Activated CD4-positive, alpha-beta memory T cell treated with anti-CD3 and anti-CD28 coated beads for 36 hours (primary cell): ENCODE measurements around the gene CADM2. TPM values are rescaled to one million over a fixed set of nuclear protein-coding genes. Genes with fewer than 3 reads are reported as not detected.

Experiments used
- CTCF ChIA-PET: fragments of 350-600 bp; sonication (Branson Sonifier 250); formaldehyde crosslinking; loops from one replicate; lab custom pipeline; 2021; ENCODE audit warnings: antibody characterized with exemption, inconsistent platforms; lab: Charles Lee
- POLR2A ChIA-PET: fragments of 350-600 bp; sonication (Branson Sonifier 250); formaldehyde crosslinking; loops from one replicate; lab custom pipeline; 2021; ENCODE audit warnings: antibody characterized with exemption; lab: Charles Lee
- DNase-seq: peaks from one replicate; pipeline ENCODE4 v3.0.0-alpha.2; 2020
- H3K27ac Mint-ChIP-seq: one replicate; pipeline ENCODE4 v1.8.0; 2021; ENCODE audit warnings: mixed read lengths
- H3K27me3 Mint-ChIP-seq: one replicate; pipeline ENCODE4 v1.8.0; 2021; ENCODE audit warnings: mixed read lengths
- H3K36me3 Mint-ChIP-seq: one replicate; pipeline ENCODE4 v1.8.0; 2021; ENCODE audit warnings: mixed read lengths
- H3K4me1 Mint-ChIP-seq: one replicate; pipeline ENCODE4 v1.8.0; 2021; ENCODE audit warnings: low read depth, mixed read lengths
- H3K4me3 Mint-ChIP-seq: one replicate; pipeline ENCODE4 v1.8.0; 2021; ENCODE audit warnings: mild to moderate bottlenecking, mixed read lengths
- H3K9me3 Mint-ChIP-seq: one replicate; pipeline ENCODE4 v1.8.0; 2021; ENCODE audit warnings: mixed read lengths
- intact Hi-C: fragments of 100-400 bp; cut with micrococcal nuclease; formaldehyde crosslinking; loops from one replicate; pipeline ENCODE4 v1.15.1; 2023
- total RNA-seq, 2 experiments: library from RNA; stranded (reverse); gene quantifications; one replicate each; pipeline ENCODE4 v1.2.3, GENCODE V29; 2021

Gene CADM2
- total RNA-seq, 2 experiments from 2014 or later: not detected

DNA sequence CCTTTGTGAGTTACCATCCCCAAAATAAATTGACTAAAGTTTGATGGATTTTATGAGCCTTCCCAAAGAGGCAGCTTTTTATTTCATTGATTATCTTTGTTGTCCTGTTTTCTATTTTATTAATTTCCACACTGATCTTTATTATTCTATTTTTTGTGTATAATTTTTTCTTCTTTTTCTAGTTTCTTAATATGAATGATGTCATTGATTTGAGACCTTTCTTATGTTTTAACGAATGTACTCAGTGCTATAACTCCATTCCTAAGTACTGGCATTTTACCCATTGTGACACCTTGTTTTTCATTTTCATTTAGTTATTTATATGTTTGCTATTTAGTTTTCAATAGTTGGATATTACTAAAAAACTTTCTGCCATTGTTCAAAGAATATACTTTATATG is 565.3 kb downstream of the CADM2 start:
- no peak for DNase-seq
- no peaks in the 10 kb centered on the region for H3K4me1 Mint-ChIP-seq
- H3K36me3 Mint-ChIP-seq: no peaks in the 10 kb centered on the region
- CTCF ChIA-PET: no interaction called here
- POLR2A ChIA-PET: no interaction called here
- peaks cover 4% of the 10 kb centered on the region for H3K9me3 Mint-ChIP-seq
- no peak overlapping the region for H3K27ac Mint-ChIP-seq
- H3K27me3 Mint-ChIP-seq: no peaks in the 10 kb centered on the region
- no peak overlapping the region for H3K4me3 Mint-ChIP-seq
- intact Hi-C loops: no loop called here

DNA sequence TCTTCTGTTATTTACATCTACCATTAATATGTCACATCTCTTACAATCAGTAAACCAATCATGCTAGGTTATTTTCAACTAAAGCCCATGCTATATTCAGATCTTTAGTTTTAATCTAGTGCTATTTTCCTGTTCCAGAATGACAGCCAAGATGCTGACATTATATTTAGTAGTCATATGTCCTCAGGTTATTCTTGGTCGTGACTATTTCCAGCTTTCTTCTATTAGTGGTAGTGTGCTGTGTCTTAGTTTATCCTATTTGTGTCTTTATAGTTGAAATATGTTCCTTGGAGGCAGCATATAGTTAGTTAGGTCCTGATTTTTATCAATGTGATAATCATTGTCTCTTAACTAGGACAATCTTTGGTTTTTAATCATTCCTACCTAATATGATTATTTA is 566.5 kb downstream of the CADM2 start:
- CTCF ChIA-PET: no interaction called here
- Mint-ChIP-seq H3K27ac (no peak overlapping the region), H3K27me3 (no peaks in the 10 kb centered on the region), H3K36me3 (no peaks in the 10 kb centered on the region), H3K4me1 (no peaks in the 10 kb centered on the region), H3K4me3 (no peak overlapping the region), H3K9me3 (peaks cover 8% of the 10 kb centered on the region)
- POLR2A ChIA-PET: no interaction called here
- intact Hi-C loops: no loop called here
- no peak for DNase-seq

DNA sequence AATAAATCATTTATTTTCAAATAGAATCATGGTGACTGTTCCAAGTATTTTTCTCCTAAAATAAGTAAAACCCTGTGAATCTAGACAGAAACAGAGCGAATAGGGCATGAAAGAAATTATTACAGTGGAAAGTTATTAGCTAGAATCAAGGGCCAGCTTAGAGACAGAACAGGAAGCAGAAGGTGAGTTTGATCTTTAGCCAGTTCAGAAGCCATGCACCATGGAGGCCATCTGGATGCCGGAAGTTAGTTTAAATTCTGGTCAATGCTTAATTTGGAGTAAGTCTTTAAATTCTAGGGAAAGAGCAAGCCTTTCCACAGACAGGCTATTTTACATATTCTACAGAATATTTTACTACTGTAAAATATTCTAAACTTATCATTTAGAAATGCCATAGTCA is 574.8 kb downstream of the CADM2 start:
- H3K36me3 Mint-ChIP-seq: no peaks in the 10 kb centered on the region
- H3K9me3 Mint-ChIP-seq: peaks cover 12% of the 10 kb centered on the region
- no peak overlapping the region for H3K27ac Mint-ChIP-seq
- H3K27me3 Mint-ChIP-seq: no peaks in the 10 kb centered on the region
- intact Hi-C loops: no loop called here
- no peaks in the 10 kb centered on the region for H3K4me1 Mint-ChIP-seq
- DNase-seq: no peak
- POLR2A ChIA-PET: no interaction called here
- CTCF ChIA-PET: no interaction called here
- H3K4me3 Mint-ChIP-seq: no peak overlapping the region

DNA sequence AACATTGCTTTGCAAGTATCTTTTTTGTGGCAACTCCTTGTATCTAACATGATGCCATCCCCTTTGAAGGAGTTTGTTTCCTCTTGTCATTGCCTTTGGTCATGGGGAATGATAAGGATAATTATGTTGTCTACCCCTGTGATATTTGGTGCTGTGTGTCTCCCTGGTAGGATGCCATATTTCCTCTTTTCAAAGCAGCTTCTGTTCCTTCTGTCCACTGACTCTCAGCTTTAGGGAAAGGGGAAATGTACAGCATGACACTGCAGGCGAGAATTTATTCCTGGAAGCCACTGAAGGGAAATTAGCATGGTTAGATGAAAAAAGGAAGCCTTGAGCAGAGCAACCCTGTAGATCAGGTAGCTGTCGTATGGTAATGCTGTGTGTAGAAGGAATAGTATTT is 576.7 kb downstream of the CADM2 start:
- Mint-ChIP-seq H3K9me3 (peaks cover 8% of the 10 kb centered on the region), H3K4me1 (no peaks in the 10 kb centered on the region), H3K27me3 (no peaks in the 10 kb centered on the region), H3K4me3 (no peak overlapping the region), H3K36me3 (no peaks in the 10 kb centered on the region), H3K27ac (no peak overlapping the region)
- CTCF ChIA-PET: no interaction called here
- intact Hi-C loops: no loop called here
- DNase-seq: no peak
- POLR2A ChIA-PET: no interaction called here

DNA sequence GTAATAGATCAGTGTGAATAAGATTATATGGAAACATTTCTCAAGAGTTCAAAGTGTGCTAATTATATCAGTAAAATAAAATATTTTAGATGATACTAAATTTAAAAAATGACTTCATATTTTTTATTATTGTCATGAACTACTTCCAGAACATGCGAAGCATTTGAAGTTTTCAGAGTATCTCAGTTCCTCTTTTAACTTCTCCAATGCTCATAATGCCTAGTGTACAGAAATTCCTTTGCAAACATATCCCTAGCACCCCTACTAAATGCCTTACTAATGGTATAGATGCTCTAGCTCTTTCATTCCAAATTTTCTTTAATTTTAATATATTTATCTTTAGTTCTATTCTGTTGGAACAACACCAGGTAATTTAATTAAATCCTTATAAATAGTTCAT is 580.4 kb downstream of the CADM2 start:
- Mint-ChIP-seq H3K9me3 (no peaks in the 10 kb centered on the region), H3K4me1 (no peaks in the 10 kb centered on the region), H3K4me3 (no peak overlapping the region), H3K27ac (no peak overlapping the region), H3K36me3 (no peaks in the 10 kb centered on the region), H3K27me3 (no peaks in the 10 kb centered on the region)
- DNase-seq: no peak
- CTCF ChIA-PET: no interaction called here
- intact Hi-C loops: no loop called here
- POLR2A ChIA-PET: no interaction called here

DNA sequence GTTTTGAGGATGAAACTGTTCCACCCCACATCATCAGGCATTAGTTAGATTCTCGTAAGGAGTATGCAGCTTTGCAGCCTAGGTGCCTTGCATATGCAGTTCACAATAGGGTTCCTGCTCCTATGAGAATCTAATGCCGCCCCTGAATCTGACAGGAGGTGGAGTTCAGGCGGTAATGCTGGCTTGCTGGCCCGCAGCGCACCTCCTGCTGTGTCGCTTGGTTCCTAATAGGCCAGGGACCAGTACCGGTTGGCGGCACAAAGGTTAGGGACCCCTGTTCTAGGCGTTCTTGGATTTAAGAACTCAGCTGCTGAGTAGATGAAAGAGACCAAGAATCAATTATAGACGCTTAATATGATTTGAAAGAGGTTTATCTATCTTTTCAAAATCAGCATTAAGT is 595.4 kb downstream of the CADM2 start:
- Mint-ChIP-seq H3K4me1 (no peaks in the 10 kb centered on the region), H3K27ac (no peak overlapping the region), H3K27me3 (no peaks in the 10 kb centered on the region), H3K36me3 (no peaks in the 10 kb centered on the region), H3K9me3 (no peaks in the 10 kb centered on the region), H3K4me3 (no peak overlapping the region)
- ChIA-PET POLR2A (no interaction called here), CTCF (no interaction called here)
- intact Hi-C loops: no loop called here
- DNase-seq: no peak

DNA sequence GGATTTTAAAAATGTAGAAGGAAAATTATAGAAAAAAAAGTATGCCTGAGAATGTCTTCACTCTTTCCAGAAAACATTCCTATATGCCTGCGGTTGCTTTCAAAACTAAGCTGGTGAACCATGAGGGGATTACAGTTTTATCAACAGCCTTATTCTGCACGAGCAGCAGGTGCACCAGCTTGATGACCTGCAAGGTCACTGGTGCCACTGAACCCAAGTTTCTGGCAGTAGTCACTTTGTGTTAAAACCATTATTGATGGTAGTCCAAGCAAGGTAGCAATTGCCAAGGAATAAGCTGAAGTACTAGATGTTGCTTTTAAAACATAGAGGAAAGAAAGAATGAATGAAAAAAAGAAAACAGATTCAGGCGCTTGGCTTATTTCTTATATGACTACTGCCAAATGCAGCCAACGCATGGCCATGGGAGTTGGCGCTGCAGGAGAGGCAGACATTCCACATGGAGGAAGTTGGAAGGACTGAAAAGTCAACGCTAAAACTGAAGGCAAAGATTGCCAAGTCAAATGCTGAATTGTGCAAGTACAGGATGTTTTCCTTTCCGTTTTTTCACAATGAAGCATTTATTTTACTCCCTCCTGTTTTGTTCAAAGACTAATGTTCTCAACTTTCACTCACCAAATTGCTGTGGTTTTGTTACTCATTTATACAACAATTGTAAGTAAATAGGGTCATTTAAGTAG is 601.4 kb downstream of the CADM2 start:
- Mint-ChIP-seq H3K4me1 (no peaks in the 10 kb centered on the region), H3K36me3 (no peaks in the 10 kb centered on the region), H3K27me3 (no peaks in the 10 kb centered on the region), H3K27ac (no peak overlapping the region), H3K9me3 (no peaks in the 10 kb centered on the region), H3K4me3 (no peak overlapping the region)
- CTCF ChIA-PET: interaction anchor here (1.9 kb wide), 1 partner anchor 15 kb away, joined by 7 read pairs; no protein-coding TSS in a partner anchor
- intact Hi-C loops: no loop called here
- no peak for DNase-seq
- POLR2A ChIA-PET: no interaction called here

DNA sequence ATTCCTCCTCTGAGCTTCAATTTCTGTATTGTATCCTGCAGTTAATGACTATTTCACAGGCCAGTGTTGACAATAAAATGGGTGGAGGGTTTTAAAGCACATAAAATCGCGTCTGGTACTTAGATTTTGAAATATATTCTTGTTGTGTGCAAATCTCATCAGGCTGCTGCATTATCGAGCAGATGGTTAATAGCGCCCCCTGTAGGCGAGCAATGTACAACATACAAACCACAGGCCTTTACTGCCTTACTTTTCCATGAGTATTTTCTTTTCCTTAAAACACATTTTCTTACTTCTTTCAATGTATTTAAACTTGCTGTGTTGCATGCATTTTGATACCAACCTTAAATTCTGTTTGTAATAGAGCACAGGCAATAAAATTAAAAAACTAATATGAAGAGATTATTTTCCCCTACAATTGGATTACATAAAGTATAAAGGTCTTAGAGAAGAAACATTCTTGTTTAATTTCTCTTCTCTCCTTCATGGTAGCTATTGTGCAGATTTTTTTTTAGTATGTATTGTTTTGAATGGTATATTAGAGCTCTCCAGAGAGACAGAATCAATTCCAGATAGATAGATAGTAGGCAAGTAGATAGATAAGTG is 608.4 kb downstream of the CADM2 start:
- Mint-ChIP-seq H3K4me1 (no peaks in the 10 kb centered on the region), H3K36me3 (no peaks in the 10 kb centered on the region), H3K27ac (no peak overlapping the region), H3K4me3 (no peak overlapping the region), H3K9me3 (no peaks in the 10 kb centered on the region), H3K27me3 (no peaks in the 10 kb centered on the region)
- DNase-seq: peak; percentile 31
- POLR2A ChIA-PET: no interaction called here
- CTCF ChIA-PET: interaction anchor here (0.6 to 0.8 kb wide), 2 partner anchors 12 to 1087 kb away, joined by 3 read pairs; no protein-coding TSS in a partner anchor
- intact Hi-C loops: no loop called here

DNA sequence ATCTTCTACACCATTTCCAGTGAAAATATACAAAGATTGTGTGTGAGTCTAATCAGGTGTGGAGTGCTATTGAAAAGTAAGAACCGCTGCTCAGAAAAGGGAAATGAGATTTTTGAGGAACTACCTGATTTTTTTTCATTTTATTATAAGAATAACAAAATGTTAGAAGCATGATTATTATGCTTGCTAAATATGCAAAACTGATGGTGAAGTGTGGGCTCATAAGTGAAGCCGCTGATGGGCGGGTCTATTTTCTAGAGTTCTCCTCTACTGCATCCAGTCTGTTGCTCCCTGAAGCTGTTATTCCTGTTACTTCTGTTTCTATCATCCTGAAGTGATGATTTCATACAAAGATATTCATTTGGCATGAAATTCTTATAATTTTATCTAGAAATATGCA is 612.0 kb downstream of the CADM2 start:
- no peaks in the 10 kb centered on the region for H3K4me1 Mint-ChIP-seq
- H3K27ac Mint-ChIP-seq: no peak overlapping the region
- H3K9me3 Mint-ChIP-seq: no peaks in the 10 kb centered on the region
- no peaks in the 10 kb centered on the region for H3K36me3 Mint-ChIP-seq
- H3K4me3 Mint-ChIP-seq: no peak overlapping the region
- intact Hi-C loops: no loop called here
- H3K27me3 Mint-ChIP-seq: no peaks in the 10 kb centered on the region
- POLR2A ChIA-PET: no interaction called here
- no peak for DNase-seq
- CTCF ChIA-PET: no interaction called here

DNA sequence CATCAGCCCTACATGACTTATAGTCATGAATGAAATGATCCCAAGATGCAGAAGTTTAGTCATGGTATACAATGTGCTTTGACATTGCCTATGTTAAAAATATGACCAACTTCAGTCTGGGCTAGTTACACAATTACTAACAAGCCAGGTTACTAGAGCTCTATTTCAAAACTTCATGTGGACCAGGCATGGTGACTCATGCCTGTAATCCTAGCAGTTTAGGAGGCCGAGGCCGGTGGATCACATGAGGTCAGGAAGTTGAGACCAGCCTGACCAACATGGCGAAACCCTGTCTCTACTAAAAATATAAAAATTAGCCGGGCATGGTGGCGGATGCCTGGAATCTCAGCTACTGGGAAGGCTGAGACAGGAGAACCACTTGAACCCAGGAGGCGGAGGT is 613.0 kb downstream of the CADM2 start:
- Mint-ChIP-seq H3K9me3 (no peaks in the 10 kb centered on the region), H3K27ac (no peak overlapping the region), H3K4me3 (no peak overlapping the region), H3K36me3 (no peaks in the 10 kb centered on the region), H3K27me3 (no peaks in the 10 kb centered on the region), H3K4me1 (no peaks in the 10 kb centered on the region)
- intact Hi-C loops: no loop called here
- no peak for DNase-seq
- CTCF ChIA-PET: no interaction called here
- POLR2A ChIA-PET: no interaction called here

DNA sequence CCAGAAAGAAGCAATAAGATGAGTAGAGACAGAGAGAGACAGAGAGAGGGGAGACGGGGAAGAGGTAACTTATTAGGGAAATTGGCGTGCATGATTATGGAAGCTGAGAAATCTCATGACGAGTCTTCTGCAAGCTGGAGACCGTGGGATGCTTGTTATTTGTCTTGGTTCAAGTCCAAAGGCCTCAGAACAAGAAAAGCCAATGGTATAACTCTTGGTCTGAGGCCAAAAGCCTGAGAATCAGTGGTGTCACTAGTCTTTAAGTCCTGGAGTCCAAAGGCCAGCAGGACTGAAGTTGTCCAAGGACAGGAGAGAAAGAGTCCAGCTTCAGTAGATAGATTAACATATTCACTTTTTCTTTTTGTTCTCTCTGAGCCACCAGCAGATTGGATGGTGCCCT is 613.6 kb downstream of the CADM2 start:
- H3K36me3 Mint-ChIP-seq: no peaks in the 10 kb centered on the region
- no peak overlapping the region for H3K27ac Mint-ChIP-seq
- intact Hi-C loops: no loop called here
- DNase-seq: no peak
- no peaks in the 10 kb centered on the region for H3K4me1 Mint-ChIP-seq
- POLR2A ChIA-PET: no interaction called here
- no peak overlapping the region for H3K4me3 Mint-ChIP-seq
- no peaks in the 10 kb centered on the region for H3K9me3 Mint-ChIP-seq
- no peaks in the 10 kb centered on the region for H3K27me3 Mint-ChIP-seq
- CTCF ChIA-PET: interaction anchor here (0.7 to 1.2 kb wide), 2 partner anchors 17 to 25 kb away, joined by 3 to 5 read pairs; no protein-coding TSS in a partner anchor

DNA sequence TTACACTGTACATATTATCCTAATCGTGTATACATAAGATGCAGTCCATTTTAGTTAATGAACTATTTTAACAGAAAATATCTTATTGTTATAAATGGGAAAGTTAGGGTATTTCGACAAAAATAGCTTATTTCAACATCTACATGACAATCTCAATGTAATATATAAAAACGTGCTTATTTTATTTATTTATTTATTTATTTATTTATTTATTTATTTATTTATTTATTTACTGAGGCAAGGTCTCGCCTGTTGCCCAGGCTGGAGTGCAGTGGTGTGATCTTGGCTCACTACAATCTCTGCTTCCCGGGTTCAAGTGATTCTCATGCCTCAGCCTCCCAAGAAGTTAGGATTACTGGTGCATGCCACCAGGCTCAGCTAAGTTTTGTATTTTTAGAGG is 614.2 kb downstream of the CADM2 start:
- Mint-ChIP-seq H3K27ac (no peak overlapping the region), H3K4me1 (no peaks in the 10 kb centered on the region), H3K36me3 (no peaks in the 10 kb centered on the region), H3K9me3 (no peaks in the 10 kb centered on the region), H3K4me3 (no peak overlapping the region), H3K27me3 (no peaks in the 10 kb centered on the region)
- CTCF ChIA-PET: interaction anchor here (0.7 to 1.2 kb wide), 2 partner anchors 18 to 26 kb away, joined by 3 to 5 read pairs; no protein-coding TSS in a partner anchor
- intact Hi-C loops: no loop called here
- DNase-seq: no peak
- POLR2A ChIA-PET: no interaction called here
